Measurements from ENCODE around the gene DDIT3. TPM values are rescaled to one million over a fixed set of nuclear protein-coding genes. Genes with fewer than 3 reads are reported as not detected.

Gene DDIT3
- total RNA-seq, 1 experiment from 2014 or later: 27.4 TPM

DNA sequence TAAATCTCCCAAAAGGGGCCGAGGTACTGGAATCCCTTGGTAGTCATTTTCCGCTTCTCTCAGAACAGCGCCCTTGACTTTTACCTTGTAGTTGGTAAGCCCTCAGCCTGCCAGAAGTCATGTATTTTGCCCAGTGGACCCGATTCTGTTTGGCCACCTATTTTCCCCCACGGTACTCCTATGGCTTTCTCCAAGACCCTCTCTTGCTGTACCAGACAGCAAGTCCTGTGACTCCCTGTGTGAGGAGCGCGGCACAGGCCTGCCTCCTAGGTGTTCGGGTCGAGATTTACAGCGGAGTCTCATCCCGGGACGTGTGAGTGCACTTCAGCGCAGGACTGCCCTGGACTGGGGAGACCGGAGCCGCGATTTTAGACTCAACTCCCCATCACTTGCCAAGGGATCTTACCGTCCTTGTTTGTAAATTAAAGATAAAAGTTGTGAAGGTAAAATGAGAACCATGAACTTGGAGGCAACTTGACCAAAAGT, 1.3 kb upstream of the DDIT3 start:
- ATAC-seq (no peak), DNase-seq (no peak)
- Histone ChIP-seq H4K20me1 (ENCODE audit: low read length) (peaks cover 28% of the 10 kb centered on the region), H3F3A (ENCODE audit: low read length, unreplicated experiment) (no peaks in the 10 kb centered on the region), H3K4me3 (ENCODE audit: low read length) (peak overlapping the region; percentile 65), H2AFZ (ENCODE audit: low read length) (peak overlapping the region; percentile 80), H3K27ac (ENCODE audit: low read length) (peak overlapping the region; percentile 77), H3K27me3 (ENCODE audit: low read length) (no peaks in the 10 kb centered on the region), H3K9ac (ENCODE audit: low read length) (peak overlapping the region; percentile 75), H3K9me2 (replicated peaks; ENCODE audit: low read length) (no peaks in the 10 kb centered on the region), H3K79me2 (ENCODE audit: low read length) (peaks cover 60% of the 10 kb centered on the region), H3K36me3 (ENCODE audit: low read depth, low read length) (peaks cover 22% of the 10 kb centered on the region; the same call in 1 of the 2 replicates), H3K4me1 (ENCODE audit: insufficient read depth, low read length) (peaks cover 47% of the 10 kb centered on the region), H3K9me3 (ENCODE audit: low read length) (no peaks in the 10 kb centered on the region), H3K4me2 (ENCODE audit: low read length) (peak overlapping the region; percentile 86)
- ChIA-PET POLR2A (ENCODE audit: unreplicated experiment) (no interaction called here), CTCF (no interaction called here)
- intact Hi-C loops (cut with micrococcal nuclease): no loop called here
- TF ChIP-seq, protein P1, sequence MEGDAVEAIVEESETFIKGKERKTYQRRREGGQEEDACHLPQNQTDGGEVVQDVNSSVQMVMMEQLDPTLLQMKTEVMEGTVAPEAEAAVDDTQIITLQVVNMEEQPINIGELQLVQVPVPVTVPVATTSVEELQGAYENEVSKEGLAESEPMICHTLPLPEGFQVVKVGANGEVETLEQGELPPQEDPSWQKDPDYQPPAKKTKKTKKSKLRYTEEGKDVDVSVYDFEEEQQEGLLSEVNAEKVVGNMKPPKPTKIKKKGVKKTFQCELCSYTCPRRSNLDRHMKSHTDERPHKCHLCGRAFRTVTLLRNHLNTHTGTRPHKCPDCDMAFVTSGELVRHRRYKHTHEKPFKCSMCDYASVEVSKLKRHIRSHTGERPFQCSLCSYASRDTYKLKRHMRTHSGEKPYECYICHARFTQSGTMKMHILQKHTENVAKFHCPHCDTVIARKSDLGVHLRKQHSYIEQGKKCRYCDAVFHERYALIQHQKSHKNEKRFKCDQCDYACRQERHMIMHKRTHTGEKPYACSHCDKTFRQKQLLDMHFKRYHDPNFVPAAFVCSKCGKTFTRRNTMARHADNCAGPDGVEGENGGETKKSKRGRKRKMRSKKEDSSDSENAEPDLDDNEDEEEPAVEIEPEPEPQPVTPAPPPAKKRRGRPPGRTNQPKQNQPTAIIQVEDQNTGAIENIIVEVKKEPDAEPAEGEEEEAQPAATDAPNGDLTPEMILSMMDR (conservative IDR thresholded peaks at IDR 0.05; ENCODE audit: low read depth, low read length): no peak
- no peak for TF ChIP-seq EZH2 (IDR thresholded peaks at IDR 0.05; ENCODE audit: low read length, unreplicated experiment)
- no peak for TF ChIP-seq EZH2phosphoT487 (IDR thresholded peaks at IDR 0.05; ENCODE audit: borderline replicate concordance, low read length)
- no TSS peak for BruUV-seq (replicated peaks)

DNA sequence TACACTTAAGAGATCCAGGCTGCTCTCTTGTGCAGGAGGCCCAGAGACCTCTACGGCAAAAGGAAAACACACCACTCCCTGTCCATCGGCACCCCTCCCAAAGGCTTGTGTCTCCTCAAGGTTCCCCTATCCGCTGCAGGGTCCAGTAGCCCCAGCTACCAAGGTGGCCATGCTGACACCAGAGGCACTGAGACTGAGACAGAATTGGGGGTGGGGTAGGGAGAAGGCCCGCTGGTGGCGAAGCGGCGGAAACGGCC, 590 bp downstream of the DDIT3 start:
- DNase-seq (peak; percentile 32), ATAC-seq (no peak)
- intact Hi-C loops (cut with micrococcal nuclease): no loop called here
- TF ChIP-seq EZH2 (IDR thresholded peaks at IDR 0.05; ENCODE audit: low read length, unreplicated experiment): no peak
- TF ChIP-seq EZH2phosphoT487 (IDR thresholded peaks at IDR 0.05; ENCODE audit: borderline replicate concordance, low read length): no peak
- TF ChIP-seq, protein P1 (conservative IDR thresholded peaks at IDR 0.05; ENCODE audit: low read depth, low read length): no peak
- no peaks in the 10 kb centered on the region for H3K9me3 ChIP-seq (ENCODE audit: low read length)
- H3K4me1 ChIP-seq (ENCODE audit: insufficient read depth, low read length): peaks cover 44% of the 10 kb centered on the region
- peak overlapping the region; percentile 82 for H3K27ac ChIP-seq (ENCODE audit: low read length)
- no peaks in the 10 kb centered on the region for H3K27me3 ChIP-seq (ENCODE audit: low read length)
- ChIA-PET CTCF (no interaction called here), POLR2A (ENCODE audit: unreplicated experiment) (no interaction called here)
- peak overlapping the region; percentile 98 for H3K4me2 ChIP-seq (ENCODE audit: low read length)
- no TSS peak for BruUV-seq (replicated peaks)
- no peaks in the 10 kb centered on the region for H3K9me2 ChIP-seq (replicated peaks; ENCODE audit: low read length)
- H3K36me3 ChIP-seq (ENCODE audit: low read depth, low read length): peaks cover 38% of the 10 kb centered on the region
- H4K20me1 ChIP-seq (ENCODE audit: low read length): peaks cover 28% of the 10 kb centered on the region
- H3F3A ChIP-seq (ENCODE audit: low read length, unreplicated experiment): no peaks in the 10 kb centered on the region
- H3K9ac ChIP-seq (ENCODE audit: low read length): peak overlapping the region; percentile 94
- H2AFZ ChIP-seq (ENCODE audit: low read length): no peak overlapping the region
- H3K79me2 ChIP-seq (ENCODE audit: low read length): peaks cover 53% of the 10 kb centered on the region
- H3K4me3 ChIP-seq (ENCODE audit: low read length): peak overlapping the region; percentile 96

DNA sequence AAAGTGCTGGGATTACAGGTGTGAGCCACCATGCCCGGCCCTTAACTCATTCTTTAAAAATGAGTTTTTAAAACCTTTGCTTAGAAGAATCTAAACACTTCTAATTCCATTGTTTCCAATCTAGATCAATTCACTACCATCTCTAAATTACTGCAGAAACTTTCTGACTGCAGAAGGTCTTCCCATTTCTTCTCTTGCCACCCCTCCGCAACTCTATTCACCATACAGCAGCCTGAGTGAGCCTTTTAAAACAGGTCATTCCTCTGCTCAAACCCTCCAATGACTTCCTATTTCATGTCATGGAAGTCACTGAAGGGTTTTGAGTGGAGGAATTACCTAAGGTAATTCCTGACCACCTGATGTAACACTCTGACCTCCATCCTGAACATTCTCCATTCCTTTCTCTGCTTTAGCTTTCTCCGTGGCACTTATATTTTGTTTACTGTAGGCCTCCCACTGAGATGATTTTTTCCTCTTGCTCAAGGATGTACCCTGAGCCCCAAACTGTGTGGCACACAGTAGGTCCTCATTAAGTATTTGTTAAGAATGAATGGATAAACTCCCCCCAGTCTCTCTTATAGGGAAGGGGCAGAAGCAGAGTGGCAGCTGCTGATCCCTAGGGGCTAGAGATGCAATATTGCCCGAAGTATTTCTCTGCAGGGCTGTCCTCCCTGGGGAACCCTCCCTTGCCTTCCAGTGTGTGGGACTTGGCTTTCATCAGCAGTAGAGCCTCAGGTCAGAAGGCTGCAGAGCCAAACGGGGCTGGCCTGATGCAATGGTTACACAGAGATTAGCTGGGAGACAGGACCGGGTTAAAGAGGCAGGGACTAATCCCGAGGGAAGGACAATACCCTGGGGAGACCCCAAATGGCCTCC, 1.2 kb downstream of the DDIT3 start:
- no peaks in the 10 kb centered on the region for H3K27me3 ChIP-seq (ENCODE audit: low read length)
- no peak for TF ChIP-seq EZH2phosphoT487 (IDR thresholded peaks at IDR 0.05; ENCODE audit: borderline replicate concordance, low read length)
- TF ChIP-seq EZH2 (IDR thresholded peaks at IDR 0.05; ENCODE audit: low read length, unreplicated experiment): no peak
- TF ChIP-seq, protein P1 (conservative IDR thresholded peaks at IDR 0.05; ENCODE audit: low read depth, low read length): no peak
- H2AFZ ChIP-seq (ENCODE audit: low read length): no peak overlapping the region
- H3F3A ChIP-seq (ENCODE audit: low read length, unreplicated experiment): no peaks in the 10 kb centered on the region
- peak overlapping the region; percentile 82 for H3K27ac ChIP-seq (ENCODE audit: low read length)
- peaks cover 39% of the 10 kb centered on the region for H3K4me1 ChIP-seq (ENCODE audit: insufficient read depth, low read length)
- ATAC-seq: no peak
- peak overlapping the region; percentile 98 for H3K4me2 ChIP-seq (ENCODE audit: low read length)
- intact Hi-C loops (cut with micrococcal nuclease): no loop called here
- peaks cover 47% of the 10 kb centered on the region for H3K79me2 ChIP-seq (ENCODE audit: low read length)
- H3K36me3 ChIP-seq (ENCODE audit: low read depth, low read length): peaks cover 44% of the 10 kb centered on the region
- peak; percentile 25 for DNase-seq
- CTCF ChIA-PET: no interaction called here
- H3K9ac ChIP-seq (ENCODE audit: low read length): peak overlapping the region; percentile 94
- no peaks in the 10 kb centered on the region for H3K9me2 ChIP-seq (replicated peaks; ENCODE audit: low read length)
- BruUV-seq (replicated peaks): no TSS peak
- H4K20me1 ChIP-seq (ENCODE audit: low read length): peaks cover 28% of the 10 kb centered on the region
- H3K9me3 ChIP-seq (ENCODE audit: low read length): no peaks in the 10 kb centered on the region
- POLR2A ChIA-PET (ENCODE audit: unreplicated experiment): no interaction called here
- H3K4me3 ChIP-seq (ENCODE audit: low read length): peak overlapping the region; percentile 96

Measured in PC-3 (cell line).